Colonic mucosa (tissue), 4 donors: Measurements from ENCODE around the gene TTC12. TPM values are rescaled to one million over a fixed set of nuclear protein-coding genes. Genes with fewer than 3 reads are reported as not detected.

Experiments
- DNase-seq: peaks from one replicate; pipeline ENCODE4 v3.0.0-alpha.2; 2020
- H3K27ac ChIP-seq: fragments of 200-600 bp; one replicate; pipeline ENCODE4 v1.8.0; 2021
- H3K27me3 ChIP-seq: fragments of 200-600 bp; one replicate; pipeline ENCODE4 v1.8.0; 2021
- H3K36me3 ChIP-seq: fragments of 200-600 bp; one replicate; pipeline ENCODE4 v1.8.0; 2021
- H3K4me1 ChIP-seq: fragments of 200-600 bp; one replicate; pipeline ENCODE4 v1.8.0; 2021; ENCODE audit warnings: mild to moderate bottlenecking
- H3K4me3 ChIP-seq: fragments of 200-600 bp; one replicate; pipeline ENCODE4 v1.8.0; 2021
- H3K9ac ChIP-seq, 2 donors: one replicate each; pipeline ENCODE4 v1.7.0; 2013; ENCODE audit warnings: control low read depth in 2 of 2, low read depth in 2 of 2, low read length in 2 of 2
- H3K9me3 ChIP-seq: fragments of 200-600 bp; one replicate; pipeline ENCODE4 v1.8.0; 2021
- intact Hi-C: fragments of 100-400 bp; cut with DNase I; formaldehyde crosslinking; loops from one replicate; pipeline ENCODE4 v1.14.1; 2022
- total RNA-seq, 2 donors: library from RNA; stranded (reverse); fragmentation: NEBNext Ultra II Directional in 1 of 2; extraction: Animal tissue kit (Norgen Biotek cat#: 25700) in 1 of 2; gene quantifications; one replicate each; pipeline ENCODE4 v1.2.1, GENCODE V29; 2021
- TF ChIP-seq, protein P1 (sequence below): fragments of 200-600 bp; IDR thresholded peaks from one replicate; pipeline ENCODE4 v1.8.0; 2022; ENCODE audit warnings: antibody characterized with exemption, mild to moderate bottlenecking
- donor health status: healthy.
- donor health status: DM: no; HTN: no; CAD: no.
- donor health status: DM: no; HTN: no; CAD: no.

Gene TTC12
- total RNA-seq, 2 donors from 2014 or later = 11.1 to 21.3 TPM

DNA sequence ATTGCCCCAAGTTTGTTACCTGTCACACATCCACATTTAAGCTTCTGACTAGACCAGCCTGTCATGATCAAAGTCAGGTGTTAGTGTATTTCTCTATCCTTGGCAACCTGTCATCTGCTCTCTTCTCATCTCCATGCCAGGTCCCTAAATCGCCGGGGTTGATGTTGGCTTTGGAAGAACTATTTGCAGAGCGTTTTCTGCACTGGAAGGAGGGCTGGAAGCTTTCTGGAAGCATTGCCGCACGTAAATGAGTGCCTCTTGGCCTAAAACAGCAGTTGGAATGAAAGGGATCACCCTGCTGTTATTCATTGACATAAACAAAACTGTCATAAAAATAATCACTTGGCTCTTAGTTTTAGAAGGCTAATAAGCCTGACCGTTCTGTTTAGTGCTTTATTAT is 1.4 kb downstream of the TTC12 start:
- no peak overlapping the region for H3K27ac ChIP-seq
- H3K4me1 ChIP-seq = no peaks in the 10 kb centered on the region
- DNase-seq = no peak
- no peaks in the 10 kb centered on the region for H3K9me3 ChIP-seq
- no peak overlapping the region for H3K4me3 ChIP-seq
- no peaks in the 10 kb centered on the region for H3K36me3 ChIP-seq
- TF ChIP-seq, protein P1, sequence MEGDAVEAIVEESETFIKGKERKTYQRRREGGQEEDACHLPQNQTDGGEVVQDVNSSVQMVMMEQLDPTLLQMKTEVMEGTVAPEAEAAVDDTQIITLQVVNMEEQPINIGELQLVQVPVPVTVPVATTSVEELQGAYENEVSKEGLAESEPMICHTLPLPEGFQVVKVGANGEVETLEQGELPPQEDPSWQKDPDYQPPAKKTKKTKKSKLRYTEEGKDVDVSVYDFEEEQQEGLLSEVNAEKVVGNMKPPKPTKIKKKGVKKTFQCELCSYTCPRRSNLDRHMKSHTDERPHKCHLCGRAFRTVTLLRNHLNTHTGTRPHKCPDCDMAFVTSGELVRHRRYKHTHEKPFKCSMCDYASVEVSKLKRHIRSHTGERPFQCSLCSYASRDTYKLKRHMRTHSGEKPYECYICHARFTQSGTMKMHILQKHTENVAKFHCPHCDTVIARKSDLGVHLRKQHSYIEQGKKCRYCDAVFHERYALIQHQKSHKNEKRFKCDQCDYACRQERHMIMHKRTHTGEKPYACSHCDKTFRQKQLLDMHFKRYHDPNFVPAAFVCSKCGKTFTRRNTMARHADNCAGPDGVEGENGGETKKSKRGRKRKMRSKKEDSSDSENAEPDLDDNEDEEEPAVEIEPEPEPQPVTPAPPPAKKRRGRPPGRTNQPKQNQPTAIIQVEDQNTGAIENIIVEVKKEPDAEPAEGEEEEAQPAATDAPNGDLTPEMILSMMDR = no peak
- no peak overlapping the region for H3K9ac ChIP-seq
- intact Hi-C loops = no loop called here
- no peaks in the 10 kb centered on the region for H3K27me3 ChIP-seq

DNA sequence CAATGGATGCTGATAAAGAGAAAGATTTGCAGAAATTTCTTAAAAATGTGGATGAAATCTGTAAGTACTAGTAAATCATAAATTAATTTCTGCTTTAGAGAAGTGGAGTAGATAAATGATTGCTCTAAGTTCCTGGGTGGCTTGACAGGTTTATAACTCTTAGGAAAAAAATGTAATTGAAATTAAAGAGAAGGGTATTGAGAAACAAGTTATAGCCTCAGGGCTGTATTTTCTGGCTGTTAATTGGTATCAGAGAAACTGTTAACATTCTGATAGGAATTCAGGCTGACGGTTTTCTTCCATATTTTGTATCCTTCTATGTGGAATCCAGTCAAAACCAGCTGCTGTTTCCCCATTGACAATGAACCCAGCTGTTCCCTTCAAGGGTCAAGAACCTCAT is 1.9 kb downstream of the TTC12 start:
- no peaks in the 10 kb centered on the region for H3K4me1 ChIP-seq
- no peaks in the 10 kb centered on the region for H3K27me3 ChIP-seq
- TF ChIP-seq, protein P1 = no peak
- H3K9ac ChIP-seq = no peak overlapping the region
- H3K27ac ChIP-seq = no peak overlapping the region
- no peak for DNase-seq
- no peaks in the 10 kb centered on the region for H3K36me3 ChIP-seq
- no peak overlapping the region for H3K4me3 ChIP-seq
- intact Hi-C loops = no loop called here
- no peaks in the 10 kb centered on the region for H3K9me3 ChIP-seq

DNA sequence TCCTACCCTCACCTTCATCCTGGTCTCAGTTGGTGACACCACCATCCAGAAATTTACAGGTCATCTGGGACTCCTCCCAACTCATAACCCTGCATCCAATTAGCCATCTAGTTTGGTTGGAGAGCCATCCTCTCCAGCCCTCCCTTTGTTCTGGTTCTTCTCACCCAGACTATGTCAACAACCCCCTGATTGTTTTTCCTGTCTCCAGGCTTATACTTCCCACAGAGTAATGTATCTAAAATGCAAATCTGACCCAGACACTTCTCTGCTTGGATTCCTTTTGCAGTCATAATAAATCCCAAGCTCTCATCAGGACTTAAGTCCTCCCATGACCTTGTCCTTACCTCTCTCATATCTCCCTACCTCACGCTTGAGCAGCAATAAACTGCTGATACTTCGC is 3.0 kb downstream of the TTC12 start:
- H3K4me1 ChIP-seq = no peaks in the 10 kb centered on the region
- no peak overlapping the region for H3K4me3 ChIP-seq
- no peak overlapping the region for H3K27ac ChIP-seq
- no peak for DNase-seq
- H3K9me3 ChIP-seq = no peaks in the 10 kb centered on the region
- H3K27me3 ChIP-seq = no peaks in the 10 kb centered on the region
- TF ChIP-seq, protein P1 = no peak
- no peak overlapping the region for H3K9ac ChIP-seq
- intact Hi-C loops = no loop called here
- H3K36me3 ChIP-seq = no peaks in the 10 kb centered on the region

DNA sequence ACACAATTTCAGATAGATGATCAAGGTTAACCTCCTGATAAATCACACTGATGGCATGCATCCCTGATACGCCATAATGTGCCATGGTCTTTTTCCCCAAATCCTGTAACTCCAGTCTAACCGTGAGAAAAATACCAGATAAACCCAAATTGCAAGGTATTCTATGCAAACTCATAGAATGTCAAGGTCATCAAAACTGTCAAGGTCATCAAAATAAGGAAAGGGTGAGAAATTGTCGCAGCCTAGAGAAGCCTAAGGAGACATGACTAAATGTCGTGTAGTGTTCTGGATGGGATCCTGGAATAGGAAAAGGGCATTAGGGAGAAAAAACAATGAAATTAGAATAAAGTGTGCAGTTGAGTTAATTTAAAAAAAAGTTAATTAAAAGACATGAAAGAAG is 4.7 kb downstream of the TTC12 start:
- TF ChIP-seq, protein P1 = no peak
- intact Hi-C loops = no loop called here
- no peak overlapping the region for H3K27ac ChIP-seq

DNA sequence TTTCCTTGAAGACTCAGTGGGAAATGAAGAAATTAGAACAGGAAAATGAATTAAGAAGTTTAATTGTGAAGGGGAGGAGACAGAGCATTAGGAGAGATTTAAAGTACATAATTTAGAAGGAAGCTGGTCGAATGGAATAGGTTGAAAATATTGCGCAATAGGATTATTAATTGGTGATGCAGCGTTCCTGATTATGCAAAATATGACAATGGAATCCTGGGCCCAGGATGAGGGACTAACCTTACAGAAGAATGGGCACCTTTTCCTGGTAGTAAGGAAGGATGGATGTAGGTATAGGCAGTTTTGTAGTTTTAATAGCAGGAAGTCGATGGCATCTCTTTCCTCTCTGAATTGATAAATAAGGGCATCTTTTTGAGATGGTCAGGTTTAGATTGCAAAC is 7.8 kb downstream of the TTC12 start:
- Histone ChIP-seq H3K4me1 (no peaks in the 10 kb centered on the region), H3K9ac (no peak overlapping the region), H3K9me3 (no peaks in the 10 kb centered on the region), H3K36me3 (no peaks in the 10 kb centered on the region), H3K4me3 (no peak overlapping the region), H3K27me3 (no peaks in the 10 kb centered on the region), H3K27ac (no peak overlapping the region)
- TF ChIP-seq, protein P1 = no peak
- intact Hi-C loops = no loop called here
- DNase-seq = no peak

More for the DNA sequence above, 4.7 kb downstream of the TTC12 start:
- Histone ChIP-seq H3K9ac (no peak overlapping the region), H3K9me3 (no peaks in the 10 kb centered on the region), H3K36me3 (no peaks in the 10 kb centered on the region), H3K4me3 (no peak overlapping the region), H3K27me3 (no peaks in the 10 kb centered on the region), H3K4me1 (no peaks in the 10 kb centered on the region)
- DNase-seq = no peak

DNA sequence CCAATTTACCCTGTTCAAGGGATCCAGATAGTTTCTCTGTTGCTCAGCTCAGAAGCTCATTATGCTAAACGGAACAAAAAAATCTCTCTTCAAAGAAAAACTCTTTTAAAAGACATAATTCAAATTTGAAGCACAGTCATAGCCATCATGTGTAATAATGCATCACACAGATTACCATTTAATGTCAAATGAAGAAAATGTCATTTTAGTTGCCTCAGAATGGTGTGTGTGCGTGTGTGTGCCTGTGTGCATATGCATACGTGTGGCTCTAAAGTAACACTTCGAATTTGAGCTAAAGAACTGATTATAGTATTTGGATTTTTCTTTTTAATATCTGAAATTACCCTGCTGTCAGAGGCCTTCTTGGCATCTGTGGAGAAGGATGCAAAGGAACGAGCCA is 9.9 kb downstream of the TTC12 start:
- Histone ChIP-seq H3K4me1 (no peaks in the 10 kb centered on the region), H3K9ac (no peak overlapping the region), H3K4me3 (no peak overlapping the region), H3K27ac (no peak overlapping the region), H3K36me3 (no peaks in the 10 kb centered on the region), H3K27me3 (no peaks in the 10 kb centered on the region), H3K9me3 (no peaks in the 10 kb centered on the region)
- intact Hi-C loops = no loop called here
- TF ChIP-seq, protein P1 = no peak
- DNase-seq = no peak
